Right cardiac atrium (tissue), 5 donors: ENCODE data around the gene SAMD11. TPM values are rescaled to one million over a fixed set of nuclear protein-coding genes. Genes with fewer than 3 reads are reported as not detected.
A peak's percentile ranks its signal among the peaks of the same experiment; 100 is the strongest.

ENCODE experiments used
- ATAC-seq, 2 donors: fragments of 200-7000 bp; cut with Tn5 transposase; one replicate each; pipeline versions ENCODE4 v1.8.0 to v1.9.1; 2020; ENCODE audit warnings: moderate library complexity in 2 of 2, mild to moderate bottlenecking in 1 of 2
- DNase-seq, 3 donors: peaks; one replicate each; pipeline ENCODE4 v3.0.0-alpha.2; 2020
- H3K27ac ChIP-seq: one replicate; pipeline ENCODE4 v1.5.1; 2013; ENCODE audit warnings: mild to moderate bottlenecking, low read length, control low read depth, moderate library complexity
- H3K27me3 ChIP-seq: one replicate; pipeline ENCODE4 v1.6.1; 2013; ENCODE audit not compliant: control insufficient read depth, insufficient read depth
- H3K4me1 ChIP-seq: one replicate; pipeline ENCODE4 v1.6.1; 2013; ENCODE audit warnings: low read length; ENCODE audit not compliant: control insufficient read depth, insufficient read depth
- H3K4me3 ChIP-seq: one replicate; pipeline ENCODE4 v1.5.1; 2013; ENCODE audit warnings: low read length, control low read depth
- H3K9me3 ChIP-seq: one replicate; pipeline ENCODE4 v1.6.1; 2013; ENCODE audit warnings: low read length; ENCODE audit not compliant: control insufficient read depth
- WGBS: extraction: QIAGEN DNeasy Blood & Tissue Kit; methylation state at CpG from one replicate; pipeline ENCODE4 v1.1.7; 2013; 5-methylcytosine and 5-hydroxymethylcytosine counted together
- intact Hi-C, 4 donors: fragments of 100-400 bp; cut with DNase I; formaldehyde crosslinking; loops; one replicate each; pipeline versions ENCODE4 v1.11.0 to v1.14.0; 2022 to 2023
- polyA plus RNA-seq: library from polyadenylated mRNA; stranded (reverse); fragments of 200-250 nt; gene quantifications from one replicate; pipeline ENCODE4 v1.2.3, GENCODE V29; 2013
- total RNA-seq, 4 donors: library from RNA; stranded (reverse); fragmentation: NEBNext Ultra II Directional; extraction: Animal tissue kit (Norgen Biotek cat#: 25700); gene quantifications; one replicate each; pipeline ENCODE4 v1.2.1, GENCODE V29; 2021
- donor health status: healthy with polysubstance abuse.
- donor health status: DM: no; HTN: yes; CAD: no.
- donor health status: DM: no; HTN: no; CAD: no.
- donor health status: DM: no; HTN: yes; CAD: no; lungs with severe emphysema.
- donor health status: DM: yes; HTN: yes; CAD: no.

The SAMD11 gene
- total and polyA plus RNA-seq, 5 donors = 6.9 to 27.2 (median 10.9) TPM

- Histone ChIP-seq H3K27ac (no peak overlapping the region), H3K27me3 (no peaks in the 10 kb centered on the region), H3K4me1 (peaks cover 6% of the 10 kb centered on the region), H3K4me3 (no peak overlapping the region), H3K9me3 (no peaks in the 10 kb centered on the region)
- 55% methylated on average over 13 of the region's 13 CpGs for WGBS
- no peak for ATAC-seq
- peak; percentile 29 to 79 (median 79) for DNase-seq
- intact Hi-C loops = loop anchor here in 1 of 4 donors (10.0 kb wide), 1 partner anchor 49 kb away; the partner anchor contains the start of gene NOC2L
Measured at GRCh38 chr1:905811-906599, 17.7 kb upstream of the SAMD11 start.

- ATAC-seq = peak; percentile 18 to 22
- Histone ChIP-seq H3K27me3 (no peaks in the 10 kb centered on the region), H3K9me3 (no peaks in the 10 kb centered on the region), H3K4me3 (no peak overlapping the region), H3K4me1 (peaks cover 6% of the 10 kb centered on the region), H3K27ac (no peak overlapping the region)
- DNase-seq = peak; percentile 39 to 80 (median 77)
- 23% methylated on average over 20 of the region's 20 CpGs for WGBS
- intact Hi-C loops = loop anchor here in 1 of 4 donors (10.0 kb wide), 1 partner anchor 48 kb away; the partner anchor contains the start of gene NOC2L
Measured at GRCh38 chr1:906600-907420, 16.9 kb upstream of the SAMD11 start.

- peaks cover 6% of the 10 kb centered on the region for H3K4me1 ChIP-seq
- intact Hi-C loops = loop anchor here in 1 of 4 donors (10.0 kb wide), 1 partner anchor 47 kb away; the partner anchor contains the start of gene NOC2L
- DNase-seq (peak; percentile 16 to 58 (median 50)), ATAC-seq (no peak)
- no peak overlapping the region for H3K4me3 ChIP-seq
- H3K27ac ChIP-seq = no peak overlapping the region
- no peaks in the 10 kb centered on the region for H3K9me3 ChIP-seq
- WGBS = 74% methylated on average over 17 of the region's 17 CpGs
- H3K27me3 ChIP-seq = no peaks in the 10 kb centered on the region
Measured at GRCh38 chr1:907611-908451, 15.9 kb upstream of the SAMD11 start.

- ATAC-seq (no peak), DNase-seq (peak in 1 of 3 donors; percentile 61)
Measured at GRCh38 chr1:908661-909060, 15.1 kb upstream of the SAMD11 start.

DNA sequence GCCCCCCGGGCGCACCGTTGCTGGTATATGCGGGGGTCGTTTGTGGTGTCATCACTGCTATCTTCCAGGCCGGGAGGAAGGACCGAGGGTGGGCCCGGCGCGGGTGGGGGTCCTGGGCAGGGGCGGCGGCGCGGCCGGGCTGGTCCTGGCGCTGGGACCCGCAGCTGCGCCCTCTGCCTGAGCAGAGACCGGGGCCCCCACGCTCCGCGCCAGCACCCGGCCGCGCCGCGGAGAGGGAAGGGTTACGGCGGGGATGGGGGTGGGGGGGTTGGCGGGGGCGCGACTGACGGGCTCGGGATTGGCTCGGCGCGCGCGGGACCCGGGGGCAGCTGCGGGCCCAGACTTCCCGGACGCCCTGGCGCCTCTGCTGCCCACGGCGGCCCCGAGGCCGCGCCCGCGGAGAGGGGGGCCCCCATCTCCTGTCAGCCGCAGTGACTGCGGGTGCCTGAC is 13.8 kb upstream of the SAMD11 start:
- Histone ChIP-seq H3K4me3 (peak overlapping the region; percentile 29), H3K9me3 (no peaks in the 10 kb centered on the region), H3K4me1 (peaks cover 6% of the 10 kb centered on the region), H3K27ac (no peak overlapping the region), H3K27me3 (no peaks in the 10 kb centered on the region)
- DNase-seq (peak in 2 of 3 donors; percentile 26 to 75), ATAC-seq (peak; percentile 18 to 32)
- WGBS = 8% methylated on average over 51 of the region's 53 CpGs
- intact Hi-C loops = loop anchor here in 1 of 4 donors (10.0 kb wide), 1 partner anchor 45 kb away; the partner anchor contains the start of gene NOC2L

More at GRCh38 chr1:908661-909060, 15.1 kb upstream of the SAMD11 start:
- Histone ChIP-seq H3K9me3 (no peaks in the 10 kb centered on the region), H3K27me3 (no peaks in the 10 kb centered on the region), H3K4me3 (no peak overlapping the region), H3K27ac (no peak overlapping the region), H3K4me1 (peaks cover 6% of the 10 kb centered on the region)
- WGBS = 84% methylated on average over 16 of the region's 16 CpGs
- intact Hi-C loops = loop anchor here in 1 of 4 donors (10.0 kb wide), 1 partner anchor 46 kb away; the partner anchor contains the start of gene NOC2L

DNA sequence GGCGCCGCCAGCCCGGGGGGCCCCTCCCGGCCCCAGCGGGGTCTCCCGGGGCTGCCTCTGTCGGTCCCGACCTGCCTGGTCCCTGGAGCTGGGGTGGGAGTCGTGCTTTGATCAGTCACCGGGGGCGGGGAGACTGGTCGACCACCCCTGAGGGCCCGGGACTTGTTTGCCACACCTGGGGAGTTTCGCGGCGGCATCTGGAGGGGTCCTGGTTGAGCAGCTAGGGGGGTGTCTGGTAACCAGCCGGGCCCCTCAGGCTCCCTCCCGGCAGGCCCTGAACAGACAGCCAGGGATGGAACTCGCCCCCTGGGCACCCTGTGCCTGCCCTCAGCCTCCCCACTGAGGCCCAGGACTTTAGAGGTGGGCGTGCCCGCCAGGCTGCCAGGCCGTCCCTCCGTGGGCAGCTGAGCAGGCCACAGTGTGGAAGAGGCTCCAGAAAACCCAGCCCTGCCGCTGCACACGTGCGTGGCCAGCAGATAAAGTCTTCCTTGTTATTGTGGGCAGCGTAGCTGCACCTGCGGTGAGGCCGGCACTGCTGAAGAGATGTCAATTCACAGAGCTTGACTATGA is 13.3 kb upstream of the SAMD11 start:
- no peaks in the 10 kb centered on the region for H3K9me3 ChIP-seq
- WGBS = 19% methylated on average over 29 of the region's 29 CpGs
- H3K27ac ChIP-seq = no peak overlapping the region
- H3K4me1 ChIP-seq = peaks cover 6% of the 10 kb centered on the region
- DNase-seq (peak; percentile 15 to 79 (median 58)), ATAC-seq (peak in 1 of 2 donors; percentile 2)
- peak overlapping the region; percentile 29 for H3K4me3 ChIP-seq
- intact Hi-C loops = no loop called here
- no peaks in the 10 kb centered on the region for H3K27me3 ChIP-seq

GRCh38 chr1:910881-911721 is 12.6 kb upstream of the SAMD11 start:
- no peaks in the 10 kb centered on the region for H3K27me3 ChIP-seq
- no peak overlapping the region for H3K4me3 ChIP-seq
- H3K9me3 ChIP-seq = no peaks in the 10 kb centered on the region
- DNase-seq (peak; percentile 13 to 61 (median 37)), ATAC-seq (no peak)
- WGBS = 61% methylated on average over 25 of the region's 25 CpGs
- intact Hi-C loops = no loop called here
- no peak overlapping the region for H3K27ac ChIP-seq
- peaks cover 6% of the 10 kb centered on the region for H3K4me1 ChIP-seq

DNA sequence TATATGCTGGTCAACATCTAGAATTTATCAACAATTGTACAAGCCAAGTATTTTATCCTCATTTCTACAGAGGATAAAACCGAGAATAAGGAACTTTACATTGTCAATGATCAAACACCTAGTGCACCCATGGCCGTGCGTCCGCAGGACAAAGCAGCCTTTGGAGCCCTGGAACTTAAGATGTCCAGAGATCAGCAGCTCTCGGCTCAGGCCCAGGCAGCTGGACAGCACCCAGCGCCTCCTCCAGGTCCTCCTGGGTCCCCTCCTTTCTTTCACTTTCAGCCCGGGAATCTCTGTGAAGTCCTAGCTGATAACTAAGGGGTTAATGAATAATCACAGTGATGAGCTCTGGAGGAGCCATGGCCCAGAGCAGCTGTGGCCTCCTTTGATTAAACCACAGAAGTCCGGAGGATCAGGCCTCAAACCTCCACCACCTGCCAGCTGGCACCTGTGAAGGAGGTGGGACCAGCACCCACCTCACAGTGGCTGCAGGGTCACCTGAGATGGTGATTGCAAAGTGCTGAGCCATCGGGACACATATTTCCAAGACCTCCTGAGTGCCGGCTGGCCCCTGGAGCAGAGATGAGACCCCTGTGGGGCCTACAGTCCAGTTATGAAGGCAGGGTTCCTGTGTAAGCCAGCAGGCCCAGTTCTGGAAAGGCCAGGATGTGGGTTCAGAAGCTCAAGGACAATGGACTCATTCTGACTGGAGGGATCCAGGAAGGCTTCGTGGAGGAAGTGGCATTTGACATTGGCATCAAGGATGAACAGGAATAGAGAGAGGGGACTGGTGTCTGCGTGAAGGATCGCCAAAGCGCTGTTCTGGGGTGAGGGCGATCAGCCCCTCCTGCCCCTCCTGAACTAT is 11.6 kb upstream of the SAMD11 start:
- no peaks in the 10 kb centered on the region for H3K27me3 ChIP-seq
- H3K4me3 ChIP-seq = no peak overlapping the region
- no peaks in the 10 kb centered on the region for H3K9me3 ChIP-seq
- H3K4me1 ChIP-seq = peaks cover 2% of the 10 kb centered on the region
- WGBS = 62% methylated on average over 15 of the region's 15 CpGs
- intact Hi-C loops = no loop called here
- H3K27ac ChIP-seq = no peak overlapping the region
- ATAC-seq (no peak), DNase-seq (peak in 1 of 3 donors; percentile 46)
